ENCODE data around the gene FLCN.

The FLCN gene

GRCh38 chr17:17182598-17183136 lies 54.3 kb downstream of the FLCN start:
- DNase-seq, result peak in 1 of 4 experiments; percentile 29

GRCh38 chr17:17181666-17182597 lies 55.0 kb downstream of the FLCN start:
- DNase-seq, result peak in 1 of 4 experiments; percentile 21

- no peak for DNase-seq
These were observed 56.0 kb downstream of the FLCN start for GRCh38 chr17:17180741-17181525.

GRCh38 chr17:17180141-17180603 lies 56.8 kb downstream of the FLCN start:
- DNase-seq, result peak in 2 of 4 experiments; percentile 25 to 34

- peak in 1 of 4 experiments; percentile 29 for DNase-seq
These were observed 57.6 kb downstream of the FLCN start for GRCh38 chr17:17179371-17179827.

GRCh38 chr17:17177176-17177575 lies 59.8 kb downstream of the FLCN start:
- DNase-seq, result no peak

- peak in 1 of 4 experiments; percentile 9 for DNase-seq
These were observed 60.6 kb downstream of the FLCN start for GRCh38 chr17:17176341-17176740.

- peak in 2 of 4 experiments; percentile 10 to 19 for DNase-seq
These were observed 61.1 kb downstream of the FLCN start for GRCh38 chr17:17175917-17176316.

GRCh38 chr17:17175340-17175739 lies 61.6 kb downstream of the FLCN start:
- DNase-seq, result no peak

- no peak for DNase-seq
These were observed 63.0 kb downstream of the FLCN start for GRCh38 chr17:17173921-17174320.

GRCh38 chr17:17172990-17173389 lies 64.0 kb downstream of the FLCN start:
- DNase-seq, result no peak

- DNase-seq, result no peak
These were observed 64.7 kb downstream of the FLCN start for GRCh38 chr17:17172001-17172939.

GRCh38 chr17:17171186-17171585 lies 65.8 kb downstream of the FLCN start:
- DNase-seq, result no peak

GRCh38 chr17:17170346-17170985 lies 66.5 kb downstream of the FLCN start:
- no peak for DNase-seq

GRCh38 chr17:17169396-17169795 lies 67.6 kb downstream of the FLCN start:
- no peak for DNase-seq

GRCh38 chr17:17168401-17168800 lies 68.6 kb downstream of the FLCN start:
- DNase-seq, result no peak

- no peak for DNase-seq
These were observed 69.0 kb downstream of the FLCN start for GRCh38 chr17:17167986-17168385.

- no peak for DNase-seq
These were observed 69.6 kb downstream of the FLCN start for GRCh38 chr17:17167356-17167755.

GRCh38 chr17:17166446-17166845 lies 70.5 kb downstream of the FLCN start:
- DNase-seq, result no peak

- no peak for DNase-seq
These were observed 71.2 kb downstream of the FLCN start for GRCh38 chr17:17165666-17166308.

GRCh38 chr17:17164676-17165075 lies 72.3 kb downstream of the FLCN start:
- no peak for DNase-seq
